Skeletal muscle cell (primary cell): ENCODE measurements around the gene C5orf58.

Source experiments
- DNase-seq: peaks from one replicate; pipeline ENCODE4 v3.0.0-alpha.2; 2010; ENCODE audit warnings: low read depth
- H3K4me3 ChIP-seq: 2 replicates; pipeline ENCODE4 v1.5.1; 2011; ENCODE audit warnings: low read depth, mild to moderate bottlenecking, control low read depth, low read length, moderate library complexity

C5orf58 gene

DNA sequence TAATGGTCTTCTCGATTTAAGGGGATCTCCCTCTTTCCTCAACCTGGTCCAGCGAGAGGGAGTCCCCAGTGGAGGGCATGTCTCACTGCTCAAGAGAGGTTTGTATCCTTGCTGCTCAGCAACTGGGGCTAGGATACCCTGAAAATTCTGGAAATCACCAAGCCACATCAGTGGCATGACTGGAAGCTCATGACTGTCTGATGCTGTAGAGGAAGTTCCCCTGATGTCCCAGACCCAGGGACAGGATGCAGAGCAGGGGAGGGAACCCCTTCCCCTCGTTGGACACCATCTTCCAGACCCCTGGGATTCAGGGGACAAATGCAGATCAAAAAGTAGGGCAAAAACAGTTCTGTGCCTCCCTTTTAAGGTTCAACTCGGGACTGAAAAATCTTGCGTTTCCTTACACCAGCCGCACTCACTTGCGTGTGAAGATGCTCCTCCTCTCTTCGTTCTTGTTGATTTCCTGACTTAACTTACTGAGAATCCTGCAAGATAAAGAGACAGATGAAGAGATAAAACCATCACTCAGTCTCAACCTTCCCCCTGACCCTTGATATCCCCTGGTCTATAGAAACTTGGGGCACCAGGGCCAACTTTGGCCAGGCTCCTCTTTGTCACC lies 42.7 kb downstream of the C5orf58 start:
- DNase-seq: no peak
- H3K4me3 ChIP-seq: no peak overlapping the region

DNA sequence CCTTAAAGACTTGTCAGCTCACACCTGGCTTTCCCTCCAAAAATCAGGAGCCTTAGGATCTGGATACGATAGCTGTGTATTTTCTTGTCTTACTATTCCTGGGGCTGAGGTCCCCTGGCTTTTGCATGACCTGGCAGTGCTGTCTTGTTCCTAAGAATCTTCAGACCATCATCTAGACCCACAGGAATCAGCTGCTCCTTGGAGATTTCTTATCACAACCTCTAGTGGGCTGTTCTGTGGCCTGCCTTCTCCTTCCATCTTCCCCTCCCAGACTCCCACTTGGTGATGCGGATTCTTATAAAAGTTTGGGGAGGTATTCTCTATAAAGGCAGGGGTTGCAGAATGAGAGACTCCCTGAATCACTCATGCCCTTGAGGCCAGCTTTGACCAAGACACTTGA lies 43.4 kb downstream of the C5orf58 start:
- H3K4me3 ChIP-seq: no peak overlapping the region
- DNase-seq: no peak

DNA sequence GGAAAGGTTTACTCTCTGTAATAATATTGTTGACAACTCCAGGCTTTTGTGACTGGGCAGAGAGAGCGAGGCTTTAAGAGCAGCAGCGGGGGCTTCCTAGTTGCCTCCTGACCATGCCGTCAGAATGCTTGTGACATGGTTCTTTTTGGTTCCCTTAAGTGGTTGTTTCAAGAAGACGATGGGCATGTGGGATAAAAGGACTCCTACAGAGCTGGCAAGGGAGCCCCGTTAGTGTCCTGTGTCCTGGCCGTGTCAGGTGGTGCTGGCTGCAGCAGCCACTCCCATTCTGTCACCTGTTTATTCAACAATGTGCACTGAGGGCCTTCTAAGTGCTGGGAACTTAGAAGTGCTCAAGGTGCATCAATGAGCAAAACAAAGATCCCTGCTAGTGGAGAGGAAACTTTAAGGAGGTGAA lies 45.1 kb downstream of the C5orf58 start:
- DNase-seq: no peak
- no peak overlapping the region for H3K4me3 ChIP-seq

DNA sequence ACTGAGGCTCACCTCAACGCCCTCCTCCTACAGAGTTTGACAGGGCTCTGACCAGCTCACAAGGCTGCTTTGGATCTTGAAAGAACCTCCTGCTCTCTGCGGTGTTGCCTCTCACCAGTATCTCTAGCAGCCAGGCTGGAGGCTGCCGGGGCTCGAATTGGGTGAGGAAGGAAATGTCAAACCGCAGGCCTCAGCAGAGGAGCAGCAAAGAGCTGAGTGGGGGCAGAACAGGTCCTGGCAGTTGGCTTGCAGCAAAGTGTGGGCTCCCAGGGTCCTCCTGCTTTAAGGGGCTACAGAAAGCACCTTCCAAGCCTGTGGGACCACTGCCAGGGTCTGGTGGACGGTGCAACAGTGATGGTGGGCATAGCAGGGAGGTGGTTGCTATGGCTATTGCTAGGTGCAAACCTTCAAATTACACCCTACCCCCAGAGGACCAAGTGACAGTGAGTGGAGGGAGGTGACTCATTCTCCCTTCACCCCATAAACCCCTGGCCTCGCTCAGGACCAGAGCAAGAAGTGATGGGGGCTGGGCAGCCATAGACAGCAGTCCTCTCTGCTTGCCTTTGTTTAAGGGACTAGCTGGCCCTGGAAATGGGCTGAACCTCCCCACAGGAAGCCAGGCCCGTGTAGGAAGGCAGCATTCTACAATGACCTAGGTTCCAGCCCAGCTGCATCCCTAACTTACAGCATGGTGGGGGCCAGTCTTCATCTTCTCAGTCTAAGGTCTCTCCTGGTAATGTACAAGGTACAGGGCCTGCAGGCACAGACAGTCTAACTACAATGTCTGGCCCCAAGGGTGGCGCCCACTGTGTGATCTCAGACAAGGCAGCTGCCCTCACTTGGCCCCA lies 46.0 kb downstream of the C5orf58 start:
- DNase-seq: no peak
- H3K4me3 ChIP-seq: no peak overlapping the region

DNA sequence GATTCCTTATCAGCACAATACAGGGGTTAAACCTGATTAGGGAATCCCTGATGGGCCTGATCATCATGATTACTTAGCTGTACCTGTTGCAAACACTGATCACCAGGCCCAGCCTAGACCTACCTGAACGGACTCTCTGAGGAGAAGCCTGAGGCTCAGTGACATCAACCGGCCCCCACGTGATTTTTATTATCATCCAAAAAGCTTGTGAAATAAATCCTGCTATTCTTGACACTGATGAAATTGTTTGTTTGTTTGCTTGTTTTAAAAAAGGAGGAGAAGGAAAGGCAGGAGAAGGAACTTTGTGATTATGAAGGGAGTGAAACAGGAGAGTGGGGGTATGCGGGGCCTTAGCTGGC lies 46.7 kb downstream of the C5orf58 start:
- no peak for DNase-seq
- H3K4me3 ChIP-seq: no peak overlapping the region

DNA sequence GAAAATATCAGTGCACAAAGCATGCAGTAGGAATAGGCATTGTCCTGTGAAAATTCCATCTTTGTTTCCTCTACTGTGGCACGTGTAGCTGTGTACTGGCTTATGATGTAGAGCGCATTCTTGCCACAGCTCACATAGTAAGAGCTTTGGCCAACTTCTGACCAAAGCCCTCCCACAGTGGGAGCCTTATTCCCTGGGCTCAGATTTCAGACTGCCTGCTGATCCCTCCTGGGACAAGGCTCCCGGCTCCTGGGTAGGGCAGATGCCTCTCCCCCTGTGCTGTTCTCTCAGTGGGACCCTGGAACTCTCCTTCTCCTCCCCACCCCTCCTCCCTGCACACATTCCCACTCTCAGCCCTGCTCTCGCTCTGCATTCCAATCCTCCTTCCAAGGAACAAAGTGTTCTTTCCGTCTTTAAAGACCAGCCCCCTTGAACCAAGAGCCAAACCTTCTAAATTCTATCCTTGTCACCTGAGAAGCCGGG lies 47.3 kb downstream of the C5orf58 start:
- no peak overlapping the region for H3K4me3 ChIP-seq
- DNase-seq: no peak

DNA sequence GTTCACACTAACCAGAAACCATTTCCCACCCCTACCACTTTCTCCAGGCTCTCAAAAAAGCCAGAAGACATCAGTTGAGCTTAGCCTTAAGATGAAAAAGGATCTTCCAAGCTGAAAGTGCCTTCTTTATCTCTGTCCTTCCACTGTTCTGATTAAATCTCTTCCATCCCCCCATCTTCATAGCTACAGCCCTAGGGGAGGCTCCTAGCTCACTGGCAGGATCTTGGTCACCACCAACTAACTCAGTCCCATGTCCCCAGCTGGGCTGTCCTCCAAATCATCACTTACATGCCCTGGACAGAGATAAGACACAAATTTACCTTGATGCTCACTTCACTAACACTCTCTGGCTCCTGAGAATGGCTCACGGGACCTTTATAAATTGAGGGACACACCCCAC lies 50.5 kb downstream of the C5orf58 start:
- DNase-seq: no peak
- H3K4me3 ChIP-seq: no peak overlapping the region

DNA sequence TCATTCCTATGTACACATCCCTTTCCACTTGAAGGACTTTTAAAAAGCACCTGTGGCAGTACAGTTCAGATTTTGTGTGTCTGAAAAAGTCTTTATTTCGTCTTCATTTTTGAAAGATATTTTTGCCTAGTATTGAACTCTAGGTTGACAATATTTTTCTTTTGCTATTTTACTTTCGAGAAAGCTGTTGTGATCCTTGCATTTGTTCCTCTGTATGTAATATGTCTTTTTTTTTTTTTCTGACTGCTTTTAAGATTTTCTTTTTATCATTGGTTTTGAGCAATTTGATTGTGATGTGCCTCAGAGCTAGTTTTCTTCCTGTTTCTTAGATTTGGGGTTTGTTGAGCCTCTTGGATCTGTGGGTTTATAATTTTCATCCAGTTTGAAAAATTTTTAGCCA lies 51.4 kb downstream of the C5orf58 start:
- DNase-seq: no peak
- H3K4me3 ChIP-seq: no peak overlapping the region

DNA sequence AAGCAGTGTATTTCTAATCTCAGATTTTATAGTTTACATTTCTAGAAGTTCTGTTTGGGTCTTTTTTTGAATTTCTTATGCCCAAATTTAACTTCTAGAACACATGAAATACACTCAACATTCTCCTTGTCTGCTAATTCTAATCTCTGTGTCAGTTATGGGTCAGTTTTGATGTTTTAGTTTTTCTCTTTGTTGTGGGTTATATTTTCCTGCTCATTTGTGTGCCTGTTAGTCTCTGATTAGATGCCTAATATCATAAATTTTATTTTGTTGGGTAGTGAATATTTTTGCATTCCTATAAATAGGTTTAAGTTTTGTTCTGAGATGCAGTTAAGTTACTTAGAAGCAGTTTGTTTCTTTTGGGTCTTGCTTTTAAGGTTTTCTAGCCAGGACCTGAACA lies 52.4 kb downstream of the C5orf58 start:
- no peak for DNase-seq

DNA sequence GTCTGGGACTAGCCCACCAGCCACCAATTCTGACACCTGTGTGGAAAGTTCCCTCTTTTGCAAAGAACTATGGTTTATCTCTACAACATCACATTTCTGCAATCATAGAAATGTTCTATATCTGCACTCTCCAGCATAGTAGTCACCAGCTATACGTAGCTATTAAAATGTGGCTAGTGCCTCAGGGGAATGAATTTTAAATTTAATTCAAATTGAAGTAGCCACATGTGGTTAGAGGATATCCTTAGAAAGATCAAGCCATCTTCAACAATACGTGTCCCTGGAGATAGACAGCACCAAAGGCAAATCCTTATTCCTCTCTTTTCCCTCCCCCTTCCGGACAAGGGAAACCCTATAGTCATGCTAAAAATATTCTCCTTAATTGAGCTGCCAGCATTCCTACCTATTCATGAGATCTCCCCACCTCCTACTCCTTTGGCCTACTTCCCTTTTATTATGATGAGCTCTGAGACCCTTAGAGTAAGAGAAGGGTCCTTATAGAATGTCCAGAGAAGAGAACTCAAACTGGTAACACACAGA lies 53.7 kb downstream of the C5orf58 start:
- DNase-seq: no peak
- no peak overlapping the region for H3K4me3 ChIP-seq

More for the DNA sequence above, 52.4 kb downstream of the C5orf58 start:
- no peak overlapping the region for H3K4me3 ChIP-seq

DNA sequence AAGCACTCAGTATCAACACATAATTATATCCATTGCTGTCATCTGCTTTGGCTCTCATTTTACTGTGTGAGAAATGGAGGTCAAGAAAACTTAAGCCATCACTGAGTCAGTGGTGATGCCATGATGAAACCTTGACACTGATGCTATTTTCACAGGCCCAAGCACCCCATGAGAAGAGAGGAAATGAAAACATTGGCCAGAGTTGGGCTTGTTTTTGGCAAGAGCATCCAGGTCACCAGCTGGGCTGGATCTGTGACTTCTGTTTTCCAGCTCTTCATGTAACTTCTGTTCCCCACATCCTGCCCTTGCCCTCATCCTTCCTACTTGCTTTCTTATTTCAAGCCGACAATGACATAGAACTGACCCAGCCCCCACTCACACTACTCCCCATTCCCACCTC lies 54.7 kb downstream of the C5orf58 start:
- no peak overlapping the region for H3K4me3 ChIP-seq
- DNase-seq: no peak

DNA sequence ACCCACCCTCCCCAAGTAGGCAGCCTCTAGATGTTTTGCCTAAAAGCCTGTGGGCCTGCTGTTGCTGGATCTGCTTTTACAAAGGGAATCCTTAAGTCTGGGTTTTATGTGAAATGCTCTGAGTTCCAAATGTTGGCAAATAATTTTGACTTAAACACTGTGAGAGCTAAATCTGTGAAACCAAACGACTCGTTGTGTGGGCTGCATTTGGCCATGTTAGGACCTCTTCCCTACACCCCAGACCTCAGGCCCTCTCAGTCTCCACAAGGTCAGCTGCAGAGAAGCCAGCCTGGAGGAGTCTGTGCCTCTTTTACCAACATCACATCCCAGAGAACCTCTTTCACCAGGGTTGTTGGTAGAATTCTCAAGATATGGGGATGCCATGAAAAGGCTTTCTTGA lies 55.4 kb downstream of the C5orf58 start:
- DNase-seq: no peak
- H3K4me3 ChIP-seq: no peak overlapping the region

DNA sequence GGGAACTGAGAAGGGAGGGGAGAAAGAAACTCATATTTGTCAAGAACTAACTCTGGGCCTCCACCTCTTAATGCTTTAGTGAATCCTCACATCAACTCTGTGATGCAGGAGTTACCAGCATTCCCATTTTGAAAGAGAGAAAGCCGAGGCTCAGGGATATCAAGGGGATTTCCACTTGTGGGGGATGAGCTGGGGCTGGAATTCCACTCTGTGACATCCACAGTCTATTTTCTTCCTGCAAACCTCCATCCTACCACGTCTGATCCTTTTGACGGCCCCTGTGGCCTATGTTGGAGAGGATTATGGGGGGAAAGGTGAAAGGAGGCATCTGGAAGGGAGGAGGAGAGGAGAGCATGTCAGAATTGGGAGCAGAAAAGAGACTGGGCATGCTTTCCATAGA lies 55.8 kb downstream of the C5orf58 start:
- H3K4me3 ChIP-seq: no peak overlapping the region
- no peak for DNase-seq

DNA sequence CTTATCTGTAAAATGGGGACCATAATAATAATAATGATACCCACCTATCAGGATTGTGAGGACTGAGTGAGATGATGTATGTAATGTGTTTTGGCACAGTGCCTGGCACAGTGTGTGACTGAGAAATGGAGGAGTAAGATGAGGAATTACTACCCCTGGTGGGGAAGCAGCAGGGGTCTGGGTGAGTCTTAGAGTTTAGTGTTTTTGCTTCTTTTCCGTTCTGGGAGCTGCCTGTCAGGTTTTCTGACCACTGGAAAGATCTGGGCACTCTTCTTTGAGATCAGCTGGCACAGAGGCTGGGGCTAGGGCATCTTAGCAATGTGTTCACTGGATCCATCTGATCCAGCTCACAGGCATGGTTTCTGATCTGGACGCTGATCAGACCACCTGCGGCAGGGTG lies 56.3 kb downstream of the C5orf58 start:
- no peak for DNase-seq
- H3K4me3 ChIP-seq: no peak overlapping the region

DNA sequence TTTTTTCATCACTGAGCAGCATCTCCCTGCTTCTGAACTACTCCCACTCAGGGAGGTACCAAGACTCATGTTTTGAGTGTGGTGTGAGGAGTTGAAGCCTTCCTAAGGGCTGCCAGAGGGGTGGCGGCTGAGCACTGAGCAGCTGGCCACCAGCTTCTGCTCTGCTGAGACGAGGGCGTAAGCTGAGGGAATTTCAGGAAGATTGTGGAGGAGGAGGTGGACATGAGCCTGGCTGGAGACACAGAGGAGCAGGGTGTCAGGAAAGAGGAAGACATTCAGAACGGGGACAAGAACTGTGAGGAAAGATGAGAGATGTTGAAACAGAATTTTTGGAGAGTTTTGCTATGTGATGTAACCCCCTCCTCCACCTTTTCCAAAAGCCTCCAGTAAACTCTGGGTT lies 57.0 kb downstream of the C5orf58 start:
- no peak overlapping the region for H3K4me3 ChIP-seq
- DNase-seq: no peak

DNA sequence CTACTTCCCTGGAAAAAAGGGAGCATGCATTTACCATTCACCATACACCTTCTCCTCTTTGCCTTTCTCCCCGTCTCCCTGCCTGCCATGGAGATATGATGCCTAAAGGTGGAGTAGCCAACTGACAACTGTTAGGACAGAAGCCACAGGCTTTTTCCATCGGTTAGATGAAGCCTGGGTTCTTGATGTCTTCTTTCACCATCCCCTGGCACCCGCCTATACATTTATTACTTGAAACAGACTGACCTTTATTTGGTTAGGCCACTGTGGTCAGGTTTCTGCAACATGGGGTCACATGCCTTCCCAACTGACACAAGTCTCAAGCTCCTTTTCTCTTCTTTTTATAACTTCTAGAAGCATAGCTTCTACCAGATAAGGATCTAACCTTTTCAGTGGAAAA lies 57.7 kb downstream of the C5orf58 start:
- H3K4me3 ChIP-seq: no peak overlapping the region

DNA sequence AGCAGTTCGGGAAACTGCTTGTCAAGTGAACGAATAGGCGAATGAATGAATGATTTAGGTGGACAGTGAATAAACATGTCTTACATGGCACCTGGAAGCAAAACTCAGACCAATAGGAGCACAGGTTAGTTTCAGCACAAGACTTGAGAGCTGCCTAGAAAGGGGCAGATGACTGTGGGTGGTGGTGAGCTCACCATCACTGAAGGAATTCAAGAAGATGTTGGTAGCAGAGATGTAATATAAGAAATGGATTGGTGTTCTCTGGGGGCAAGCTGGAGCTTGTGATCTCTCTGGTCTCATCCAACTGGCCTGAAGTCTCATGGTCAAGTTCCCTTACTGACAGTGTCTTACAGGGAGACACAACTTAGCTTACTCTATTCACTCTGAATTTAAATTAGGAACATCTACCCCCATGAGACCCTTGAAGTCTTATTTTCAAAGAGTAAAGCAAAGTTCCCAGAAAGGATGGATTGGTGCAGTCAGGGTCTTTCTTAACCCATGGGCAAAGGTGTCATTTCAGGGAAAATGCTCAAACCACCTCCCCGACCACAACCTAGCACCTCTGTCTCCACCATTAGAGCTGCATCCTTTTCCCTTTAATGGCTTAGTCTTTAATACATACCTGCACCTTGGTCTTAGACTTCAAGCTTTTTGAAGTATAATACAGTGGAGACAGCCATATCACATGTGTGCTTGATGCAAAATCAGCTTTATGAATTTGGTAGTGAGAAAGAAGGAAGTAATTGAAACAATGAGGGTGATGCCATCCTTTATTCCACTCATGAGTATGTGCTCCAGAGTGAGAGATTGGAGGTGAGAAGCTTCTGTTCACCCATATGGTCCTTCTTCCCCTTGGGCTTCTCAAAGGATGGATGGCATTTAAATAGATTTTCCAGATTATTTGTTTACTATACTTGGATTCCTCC lies 59.7 kb downstream of the C5orf58 start:
- H3K4me3 ChIP-seq: no peak overlapping the region
- no peak for DNase-seq

More for the DNA sequence above, 57.7 kb downstream of the C5orf58 start:
- no peak for DNase-seq

DNA sequence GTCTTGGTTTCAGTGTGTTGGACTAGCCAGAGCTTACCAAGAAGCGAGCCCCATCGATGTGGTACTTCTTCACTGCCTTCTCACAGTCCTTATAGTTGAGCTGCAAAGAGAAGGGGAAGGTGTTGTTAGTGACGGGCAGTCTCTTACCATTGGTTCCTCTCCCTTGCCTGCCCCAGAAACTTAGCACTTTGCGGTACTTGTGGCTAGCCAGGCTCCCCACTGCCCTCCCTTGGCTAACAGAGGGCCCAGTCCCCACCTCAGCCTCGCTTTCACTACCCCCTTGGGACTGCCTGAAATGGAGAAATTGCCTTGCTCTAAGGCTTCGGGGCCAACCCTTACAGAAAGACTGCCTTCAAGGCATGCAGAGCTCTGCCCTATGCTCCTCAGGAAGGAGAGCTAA lies 60.5 kb downstream of the C5orf58 start:
- H3K4me3 ChIP-seq: no peak overlapping the region
- DNase-seq: no peak

DNA sequence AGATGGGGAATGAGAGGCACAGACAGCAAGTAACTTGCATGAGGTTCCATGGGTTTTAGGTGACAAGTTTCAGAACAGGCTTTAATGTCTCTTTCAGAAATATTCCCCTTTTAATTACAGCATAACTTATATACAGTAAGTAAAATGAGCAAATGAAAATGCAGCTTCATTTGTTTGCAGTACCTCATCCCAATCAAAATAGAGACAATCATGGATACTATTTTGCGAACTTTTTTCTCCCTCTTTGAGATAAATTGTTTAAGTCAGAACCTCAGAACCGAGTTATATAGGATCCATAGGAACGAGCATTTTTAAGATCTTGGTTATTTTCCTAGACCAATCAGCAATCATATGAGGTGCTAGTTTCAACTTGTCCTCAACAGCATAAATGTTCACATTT lies 61.3 kb downstream of the C5orf58 start:
- H3K4me3 ChIP-seq: no peak overlapping the region
- no peak for DNase-seq

DNA sequence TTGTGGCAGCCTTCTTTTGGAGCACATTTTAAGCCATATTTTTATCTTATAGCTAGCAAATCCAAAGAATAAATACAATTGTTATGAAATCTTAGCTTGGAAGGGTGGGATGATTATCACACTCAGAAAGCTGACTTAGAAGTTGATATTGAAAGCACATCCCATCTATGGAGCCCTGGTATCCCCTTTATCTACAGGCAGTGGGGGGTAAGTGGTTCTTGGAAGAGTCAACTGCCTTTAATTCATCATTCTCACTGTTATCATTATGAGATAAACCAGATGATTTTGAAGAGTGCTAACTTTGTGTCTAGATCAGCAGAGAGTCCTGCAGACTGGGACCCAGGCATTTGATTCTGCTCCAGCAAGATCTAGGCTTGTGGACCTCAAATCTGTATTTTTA lies 61.8 kb downstream of the C5orf58 start:
- no peak overlapping the region for H3K4me3 ChIP-seq

More for the DNA sequence above, 61.8 kb downstream of the C5orf58 start:
- DNase-seq: no peak
